Measurements from ENCODE around the gene RPRD2. TPM values are rescaled to one million over a fixed set of nuclear protein-coding genes. Genes with fewer than 3 reads are reported as not detected.

RPRD2 gene
- total RNA-seq, 1 donor from 2014 or later = 17.9 TPM

GRCh38 chr1:150474869-150475268, 110.9 kb downstream of the RPRD2 start:
- no peak for ATAC-seq

- no peak for ATAC-seq
Measured at GRCh38 chr1:150476754-150477153, 112.8 kb downstream of the RPRD2 start.

- peak; percentile 94 for ATAC-seq
Measured at GRCh38 chr1:150477320-150477719, 113.4 kb downstream of the RPRD2 start.

- peak; percentile 92 for ATAC-seq
Measured at GRCh38 chr1:150477733-150478132, 113.8 kb downstream of the RPRD2 start.

GRCh38 chr1:150479370-150479769, 115.4 kb downstream of the RPRD2 start:
- ATAC-seq = no peak

- ATAC-seq = no peak
Measured at GRCh38 chr1:150479927-150480352, 116.0 kb downstream of the RPRD2 start.

GRCh38 chr1:150484431-150484830, 120.5 kb downstream of the RPRD2 start:
- ATAC-seq = peak; percentile 69

GRCh38 chr1:150484861-150485260, 120.9 kb downstream of the RPRD2 start:
- ATAC-seq = peak; percentile 30

GRCh38 chr1:150486966-150487762, 123.2 kb downstream of the RPRD2 start, which contains the start of gene TARS2:
Gene TARS2 (plus strand): TSS chr1:150487419. CDS start chr1:150487451, 32 bp downstream.
- peak; percentile 99 for ATAC-seq

- no peak for ATAC-seq
Measured at GRCh38 chr1:150487763-150488115, 123.8 kb downstream of the RPRD2 start.

GRCh38 chr1:150493175-150493574, 129.2 kb downstream of the RPRD2 start:
- peak; percentile 94 for ATAC-seq

GRCh38 chr1:150498342-150498741, 134.4 kb downstream of the RPRD2 start:
- ATAC-seq = no peak

GRCh38 chr1:150505431-150505830, 141.5 kb downstream of the RPRD2 start:
- no peak for ATAC-seq

GRCh38 chr1:150507912-150508864, 144.2 kb downstream of the RPRD2 start, which contains the start of gene ECM1:
Gene ECM1 (plus strand): TSS chr1:150508109. CDS start chr1:150508210, 101 bp downstream.
- ATAC-seq = peak; percentile 82

GRCh38 chr1:150508982-150509381, 145.0 kb downstream of the RPRD2 start:
- no peak for ATAC-seq

GRCh38 chr1:150511551-150511950, 147.6 kb downstream of the RPRD2 start:
- no peak for ATAC-seq

GRCh38 chr1:150511985-150512660, 148.2 kb downstream of the RPRD2 start:
- ATAC-seq = no peak

GRCh38 chr1:150512846-150513245, 148.9 kb downstream of the RPRD2 start:
- no peak for ATAC-seq

- ATAC-seq = peak; percentile 62
Measured at GRCh38 chr1:150513351-150513791, 149.4 kb downstream of the RPRD2 start.

- no peak for ATAC-seq
Measured at GRCh38 chr1:150514260-150514659, 150.3 kb downstream of the RPRD2 start.

- ATAC-seq = peak; percentile 0
Measured at GRCh38 chr1:150514913-150515327, 151.0 kb downstream of the RPRD2 start.

- ATAC-seq = peak; percentile 87
Measured at GRCh38 chr1:150515328-150516049, 151.5 kb downstream of the RPRD2 start, which contains the start of gene FALEC. Gene FALEC (plus strand): TSS chr1:150515752.
